Measurements from ENCODE around the gene DYNC2H1.
A peak's percentile ranks its signal among the peaks of the same experiment; 100 is the strongest.

DYNC2H1 gene

GRCh38 chr11:103091064-103091800 lies 18.0 kb upstream of the DYNC2H1 start:
- H3K4me3 ChIP-seq (ENCODE audit: low read depth, low read length): peak overlapping the region; percentile 82
- in situ Hi-C loops (cut with HindIII; ENCODE audit: low sequenced_read_pairs): no loop called here
- TF ChIP-seq, protein P1, sequence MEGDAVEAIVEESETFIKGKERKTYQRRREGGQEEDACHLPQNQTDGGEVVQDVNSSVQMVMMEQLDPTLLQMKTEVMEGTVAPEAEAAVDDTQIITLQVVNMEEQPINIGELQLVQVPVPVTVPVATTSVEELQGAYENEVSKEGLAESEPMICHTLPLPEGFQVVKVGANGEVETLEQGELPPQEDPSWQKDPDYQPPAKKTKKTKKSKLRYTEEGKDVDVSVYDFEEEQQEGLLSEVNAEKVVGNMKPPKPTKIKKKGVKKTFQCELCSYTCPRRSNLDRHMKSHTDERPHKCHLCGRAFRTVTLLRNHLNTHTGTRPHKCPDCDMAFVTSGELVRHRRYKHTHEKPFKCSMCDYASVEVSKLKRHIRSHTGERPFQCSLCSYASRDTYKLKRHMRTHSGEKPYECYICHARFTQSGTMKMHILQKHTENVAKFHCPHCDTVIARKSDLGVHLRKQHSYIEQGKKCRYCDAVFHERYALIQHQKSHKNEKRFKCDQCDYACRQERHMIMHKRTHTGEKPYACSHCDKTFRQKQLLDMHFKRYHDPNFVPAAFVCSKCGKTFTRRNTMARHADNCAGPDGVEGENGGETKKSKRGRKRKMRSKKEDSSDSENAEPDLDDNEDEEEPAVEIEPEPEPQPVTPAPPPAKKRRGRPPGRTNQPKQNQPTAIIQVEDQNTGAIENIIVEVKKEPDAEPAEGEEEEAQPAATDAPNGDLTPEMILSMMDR (IDR thresholded peaks at IDR 0.05; ENCODE audit: low read depth, low read length, missing control alignments): no peak
- DNase-seq (ENCODE audit: low read depth): no peak

- DNase-seq (ENCODE audit: low read depth): peak; percentile 87
- TF ChIP-seq, protein P1 (IDR thresholded peaks at IDR 0.05; ENCODE audit: low read depth, low read length, missing control alignments): no peak
- in situ Hi-C loops (cut with HindIII; ENCODE audit: low sequenced_read_pairs): no loop called here
- peak within 1 kb of the TSS; percentile 82 for H3K4me3 ChIP-seq (ENCODE audit: low read depth, low read length)
Measured at GRCh38 chr11:103091801-103092524, 17.3 kb upstream of the DYNC2H1 start, which contains the start of gene DCUN1D5. TSS of gene DCUN1D5 (minus strand) at chr11:103092160. CDS start at chr11:103091872, 288 bp downstream.

- no peak overlapping the region for H3K4me3 ChIP-seq (ENCODE audit: low read depth, low read length)
- TF ChIP-seq, protein P1 (IDR thresholded peaks at IDR 0.05; ENCODE audit: low read depth, low read length, missing control alignments): no peak
- DNase-seq (ENCODE audit: low read depth): no peak
- in situ Hi-C loops (cut with HindIII; ENCODE audit: low sequenced_read_pairs): no loop called here
Measured at GRCh38 chr11:103097279-103097678, 11.9 kb upstream of the DYNC2H1 start.

GRCh38 chr11:103109818-103110388 lies 677 bp downstream of the DYNC2H1 start:
- peak overlapping the region; percentile 60 for H3K4me3 ChIP-seq (ENCODE audit: low read depth, low read length)
- no peak for DNase-seq (ENCODE audit: low read depth)
- in situ Hi-C loops (cut with HindIII; ENCODE audit: low sequenced_read_pairs): no loop called here
- TF ChIP-seq, protein P1 (IDR thresholded peaks at IDR 0.05; ENCODE audit: low read depth, low read length, missing control alignments): no peak

DNA sequence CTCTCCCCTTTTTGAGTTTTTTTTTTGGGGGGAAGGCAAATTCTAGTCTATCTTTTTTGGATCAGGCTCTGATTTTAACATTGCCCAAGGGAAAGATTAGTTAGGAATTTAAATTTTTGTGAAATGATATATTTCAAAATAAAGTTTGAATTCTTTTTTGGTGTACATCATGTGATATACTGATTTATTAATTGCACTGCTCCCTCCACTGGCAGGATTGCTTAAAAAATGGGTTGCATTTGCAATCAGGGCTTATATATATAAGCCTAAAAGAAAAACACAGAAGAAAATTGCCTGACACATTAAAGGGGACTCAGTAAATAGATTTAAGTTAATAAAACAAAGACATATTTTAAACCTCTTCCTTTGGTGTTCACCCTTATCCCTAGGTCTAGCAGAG lies 1.2 kb downstream of the DYNC2H1 start:
- TF ChIP-seq, protein P1 (IDR thresholded peaks at IDR 0.05; ENCODE audit: low read depth, low read length, missing control alignments): peak; percentile 43
- H3K4me3 ChIP-seq (ENCODE audit: low read depth, low read length): peak overlapping the region; percentile 60

DNA sequence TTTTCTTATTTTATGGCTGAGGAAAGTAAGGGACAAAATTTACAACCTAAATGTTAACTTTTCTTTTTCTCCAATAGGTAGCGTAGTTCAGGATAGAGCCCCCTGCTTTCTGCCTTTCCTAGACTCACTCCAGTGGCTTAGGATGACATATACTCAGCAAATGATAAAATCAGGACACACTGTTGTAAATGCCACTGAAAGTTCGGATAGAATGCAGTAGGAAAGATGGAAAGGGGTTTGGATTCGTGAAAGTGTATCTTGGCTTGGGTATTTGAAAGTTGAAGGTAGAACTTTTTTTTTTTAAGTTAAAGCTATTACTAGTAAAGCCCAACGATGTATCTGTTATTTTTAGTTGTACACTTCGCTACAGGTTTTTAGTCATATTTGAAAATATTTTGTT lies 2.2 kb downstream of the DYNC2H1 start:
- DNase-seq (ENCODE audit: low read depth): no peak
- in situ Hi-C loops (cut with HindIII; ENCODE audit: low sequenced_read_pairs): no loop called here
- TF ChIP-seq, protein P1 (IDR thresholded peaks at IDR 0.05; ENCODE audit: low read depth, low read length, missing control alignments): no peak
- H3K4me3 ChIP-seq (ENCODE audit: low read depth, low read length): no peak overlapping the region

More for the DNA sequence above, 1.2 kb downstream of the DYNC2H1 start:
- in situ Hi-C loops (cut with HindIII; ENCODE audit: low sequenced_read_pairs): no loop called here
- DNase-seq (ENCODE audit: low read depth): peak; percentile 27

All from astrocyte of the cerebellum (primary cell).